ENCODE results near the gene SEC11C.

DNA sequence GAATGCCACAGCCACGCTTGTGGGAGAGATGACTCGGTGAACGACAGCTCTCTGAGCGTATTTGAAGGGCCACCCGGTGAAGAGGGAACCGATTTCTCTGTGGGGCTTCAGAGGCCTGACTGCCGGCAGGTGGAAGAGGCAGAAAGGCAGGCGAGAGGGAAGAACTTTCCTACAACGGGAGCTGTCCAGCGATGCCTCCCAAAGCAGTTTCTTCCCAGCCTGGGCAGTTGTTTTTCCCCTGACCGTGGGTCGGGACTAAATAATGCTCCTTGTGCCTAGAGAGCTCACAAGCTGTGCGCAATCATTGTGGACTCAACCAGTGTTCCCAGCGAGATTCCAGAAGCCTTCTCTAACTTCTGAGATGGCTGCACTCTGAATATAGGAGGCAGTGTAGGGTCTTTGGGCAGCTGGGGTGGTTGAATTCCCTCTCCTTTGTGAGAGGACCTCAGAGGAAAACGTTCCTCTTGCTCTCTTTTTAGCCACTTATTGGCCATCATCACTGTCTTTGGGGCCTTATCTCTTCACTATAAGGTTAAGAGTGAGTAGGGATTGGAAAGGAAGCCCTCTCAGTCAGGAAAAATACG is 710 bp downstream of the SEC11C start:
- TF ChIP-seq POLR2AphosphoS5 (IDR thresholded peaks at IDR 0.05) (no peak), POLR2A (IDR thresholded peaks at IDR 0.05) (no peak)
- TF ChIP-seq, protein P1, sequence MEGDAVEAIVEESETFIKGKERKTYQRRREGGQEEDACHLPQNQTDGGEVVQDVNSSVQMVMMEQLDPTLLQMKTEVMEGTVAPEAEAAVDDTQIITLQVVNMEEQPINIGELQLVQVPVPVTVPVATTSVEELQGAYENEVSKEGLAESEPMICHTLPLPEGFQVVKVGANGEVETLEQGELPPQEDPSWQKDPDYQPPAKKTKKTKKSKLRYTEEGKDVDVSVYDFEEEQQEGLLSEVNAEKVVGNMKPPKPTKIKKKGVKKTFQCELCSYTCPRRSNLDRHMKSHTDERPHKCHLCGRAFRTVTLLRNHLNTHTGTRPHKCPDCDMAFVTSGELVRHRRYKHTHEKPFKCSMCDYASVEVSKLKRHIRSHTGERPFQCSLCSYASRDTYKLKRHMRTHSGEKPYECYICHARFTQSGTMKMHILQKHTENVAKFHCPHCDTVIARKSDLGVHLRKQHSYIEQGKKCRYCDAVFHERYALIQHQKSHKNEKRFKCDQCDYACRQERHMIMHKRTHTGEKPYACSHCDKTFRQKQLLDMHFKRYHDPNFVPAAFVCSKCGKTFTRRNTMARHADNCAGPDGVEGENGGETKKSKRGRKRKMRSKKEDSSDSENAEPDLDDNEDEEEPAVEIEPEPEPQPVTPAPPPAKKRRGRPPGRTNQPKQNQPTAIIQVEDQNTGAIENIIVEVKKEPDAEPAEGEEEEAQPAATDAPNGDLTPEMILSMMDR (IDR thresholded peaks at IDR 0.05) = no peak
